NCI-H345 treated with DMSO at 0.1 percent for 48 hours (cell line): ENCODE results near the gene EIF4B.
A peak's percentile ranks its signal among the peaks of the same experiment; 100 is the strongest.

Experiments
- DNase-seq: peaks from one replicate; lab custom pipeline; 2025; ENCODE audit not compliant: unreplicated experiment; lab: John Stamatoyannopoulos, UW

The EIF4B gene

GRCh38 chr12:53046655-53047220 lies 40.5 kb downstream of the EIF4B start:
- DNase-seq: no peak

GRCh38 chr12:53047221-53048032 lies 41.2 kb downstream of the EIF4B start:
- peak; percentile 18 for DNase-seq

- no peak for DNase-seq
These were observed 42.0 kb downstream of the EIF4B start for GRCh38 chr12:53048033-53048779.

GRCh38 chr12:53048780-53049401 lies 42.6 kb downstream of the EIF4B start:
- no peak for DNase-seq

- DNase-seq: no peak
These were observed 43.5 kb downstream of the EIF4B start, which contains the start of gene TNS2 for GRCh38 chr12:53049571-53050318. Gene TNS2, plus strand, starts transcription at chr12:53050065. Its CDS starts 121 bp downstream, at chr12:53050186.

DNA sequence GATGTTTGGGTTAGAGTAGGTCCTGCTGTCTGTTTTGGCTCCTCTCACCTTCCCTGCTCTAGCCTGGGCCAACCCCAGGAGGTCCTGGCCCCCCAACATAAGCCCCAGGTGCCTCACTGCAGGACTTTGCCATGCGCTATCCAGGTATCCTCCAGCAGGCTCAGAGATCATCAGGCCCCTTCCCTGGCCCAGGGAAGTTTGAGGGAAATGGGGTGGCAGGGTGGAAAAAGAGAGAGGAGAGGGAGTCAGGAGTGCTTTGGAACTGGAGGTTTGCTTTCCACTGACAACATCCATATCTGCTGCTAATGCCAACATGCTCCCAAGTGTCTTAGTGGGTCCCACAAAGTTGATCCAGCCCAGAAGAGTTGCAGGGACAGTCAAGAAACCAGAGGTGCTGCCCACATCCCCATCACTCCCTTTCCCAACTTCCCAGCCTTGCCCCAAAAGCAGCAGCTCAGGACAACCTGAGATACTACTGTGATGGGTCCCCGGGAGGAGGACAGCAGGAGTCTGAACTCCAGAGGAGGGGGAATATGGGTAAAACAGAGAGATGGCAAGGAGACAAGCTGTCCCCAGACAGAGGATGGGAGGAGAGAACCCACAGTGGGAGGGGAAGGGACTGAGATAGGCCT lies 44.3 kb downstream of the EIF4B start:
- no peak for DNase-seq

DNA sequence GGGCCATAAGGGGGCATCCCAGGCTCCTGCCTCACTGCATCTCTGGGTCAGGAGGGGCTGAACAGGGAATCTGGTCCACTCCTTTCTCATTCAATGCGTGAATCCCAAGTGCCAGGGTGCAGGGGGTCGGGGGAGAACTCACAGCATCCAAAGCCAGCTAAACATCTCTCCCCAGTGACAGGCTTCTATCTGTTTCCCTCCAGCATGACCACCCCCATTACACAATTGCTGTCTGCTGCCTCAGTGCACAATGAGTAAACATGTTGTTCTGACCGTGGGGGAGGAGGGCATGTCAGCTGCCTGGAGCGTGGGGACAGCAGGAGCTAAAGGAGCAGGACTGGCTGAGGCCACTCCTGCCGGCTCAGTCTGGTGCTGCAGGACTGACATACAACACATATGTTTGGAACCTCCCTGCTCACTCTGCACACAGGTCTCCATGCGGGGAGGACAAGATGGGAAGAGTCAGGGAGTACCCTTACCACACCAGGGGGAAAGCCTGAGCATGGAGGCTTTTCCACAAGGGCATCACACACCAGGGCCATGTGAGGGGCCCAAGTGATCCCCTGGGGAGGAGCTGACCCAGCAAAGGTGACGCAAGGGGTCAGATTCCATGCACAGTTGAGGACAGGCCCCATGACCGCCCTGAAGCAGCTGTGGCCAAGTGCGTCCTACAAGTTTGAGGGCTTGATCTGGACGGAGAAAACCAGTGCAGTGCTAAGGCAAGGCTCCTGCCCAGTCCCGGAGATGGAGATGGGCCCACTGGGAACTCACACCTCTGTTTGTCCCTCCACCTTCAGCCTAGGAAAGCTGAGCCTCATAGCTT lies 45.0 kb downstream of the EIF4B start:
- no peak for DNase-seq

- DNase-seq: no peak
These were observed 45.7 kb downstream of the EIF4B start for GRCh38 chr12:53051881-53052412.

DNA sequence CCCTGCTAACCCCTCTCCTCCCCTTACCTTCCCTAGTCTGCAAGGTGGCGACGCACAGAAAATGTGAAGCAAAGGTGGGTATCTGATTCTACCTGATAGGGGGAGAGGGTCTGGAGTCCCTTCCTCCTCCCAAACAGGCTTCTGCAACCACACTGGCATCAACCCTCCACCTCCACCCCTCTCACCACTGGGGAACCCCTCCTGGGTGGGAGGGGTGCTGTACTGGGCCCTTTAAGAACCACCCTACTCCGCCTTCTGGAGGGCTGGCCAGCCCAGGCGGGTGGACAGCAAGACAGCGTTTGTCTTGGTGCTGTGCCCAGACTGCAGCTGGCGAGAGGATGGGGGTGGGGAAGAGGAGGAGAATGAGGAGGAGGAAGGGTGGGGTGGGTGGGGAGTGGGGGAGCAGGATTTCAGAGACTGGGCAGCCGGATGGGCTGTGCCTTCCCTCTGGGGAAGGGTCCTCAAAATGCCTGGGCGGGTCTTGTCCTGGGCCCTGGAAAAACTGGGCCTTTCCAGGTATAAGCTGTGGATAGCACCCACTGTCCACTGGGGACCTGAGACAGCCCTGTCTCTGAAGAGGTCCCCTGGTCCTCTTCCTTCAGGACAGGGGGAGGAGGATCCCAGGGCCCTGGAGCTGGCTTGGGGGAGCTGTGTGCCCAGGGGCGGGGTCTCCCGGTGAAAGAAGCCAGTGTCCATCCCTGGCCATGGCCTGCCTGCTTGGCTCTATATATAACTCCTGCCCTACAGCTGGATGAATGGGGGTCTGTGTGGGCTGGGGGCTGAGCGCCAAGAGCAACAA lies 46.4 kb downstream of the EIF4B start:
- DNase-seq: no peak

DNA sequence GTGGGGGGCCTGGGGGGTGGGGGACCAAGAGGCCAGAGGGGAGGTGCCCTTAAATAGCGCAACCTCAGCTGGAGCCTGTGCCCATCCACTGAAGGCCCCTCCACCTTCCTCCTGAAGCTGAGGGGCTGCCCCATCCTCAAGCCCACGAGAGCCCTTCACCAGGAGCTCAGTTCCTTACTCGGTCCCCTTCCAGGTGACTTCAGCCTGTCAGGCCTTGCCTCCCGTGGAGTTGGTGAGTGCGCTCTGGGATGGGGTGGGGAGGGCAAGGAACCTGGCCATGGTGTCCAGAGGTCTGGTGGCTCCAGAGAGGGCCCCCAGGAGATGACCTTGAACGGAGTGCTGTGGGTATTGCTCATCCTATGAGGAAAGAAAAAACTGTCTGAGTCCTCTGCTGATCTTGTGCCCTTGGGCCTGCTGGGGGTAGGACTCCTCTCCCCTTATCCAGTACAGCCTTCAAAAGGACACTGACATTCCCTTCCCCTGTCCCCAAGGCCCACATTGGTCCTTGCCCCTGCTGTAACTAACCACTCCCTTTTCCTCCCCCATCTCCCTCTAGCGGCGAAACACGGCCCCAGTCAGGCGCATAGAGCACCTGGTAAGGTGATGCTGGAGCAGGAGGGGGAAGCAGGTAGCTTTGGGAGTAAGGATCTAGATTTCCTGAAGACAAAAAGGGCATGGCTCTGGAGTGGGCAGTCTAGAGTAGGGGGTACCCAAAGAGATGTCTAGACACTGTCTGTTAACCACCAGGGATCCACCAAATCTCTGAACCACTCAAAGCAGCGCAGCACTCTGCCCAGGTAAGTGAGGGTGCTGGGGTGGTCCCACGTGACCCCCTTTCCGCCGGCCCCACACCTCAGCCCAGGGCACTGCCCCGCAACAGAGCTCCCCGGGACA lies 47.2 kb downstream of the EIF4B start:
- peak; percentile 58 for DNase-seq

DNA sequence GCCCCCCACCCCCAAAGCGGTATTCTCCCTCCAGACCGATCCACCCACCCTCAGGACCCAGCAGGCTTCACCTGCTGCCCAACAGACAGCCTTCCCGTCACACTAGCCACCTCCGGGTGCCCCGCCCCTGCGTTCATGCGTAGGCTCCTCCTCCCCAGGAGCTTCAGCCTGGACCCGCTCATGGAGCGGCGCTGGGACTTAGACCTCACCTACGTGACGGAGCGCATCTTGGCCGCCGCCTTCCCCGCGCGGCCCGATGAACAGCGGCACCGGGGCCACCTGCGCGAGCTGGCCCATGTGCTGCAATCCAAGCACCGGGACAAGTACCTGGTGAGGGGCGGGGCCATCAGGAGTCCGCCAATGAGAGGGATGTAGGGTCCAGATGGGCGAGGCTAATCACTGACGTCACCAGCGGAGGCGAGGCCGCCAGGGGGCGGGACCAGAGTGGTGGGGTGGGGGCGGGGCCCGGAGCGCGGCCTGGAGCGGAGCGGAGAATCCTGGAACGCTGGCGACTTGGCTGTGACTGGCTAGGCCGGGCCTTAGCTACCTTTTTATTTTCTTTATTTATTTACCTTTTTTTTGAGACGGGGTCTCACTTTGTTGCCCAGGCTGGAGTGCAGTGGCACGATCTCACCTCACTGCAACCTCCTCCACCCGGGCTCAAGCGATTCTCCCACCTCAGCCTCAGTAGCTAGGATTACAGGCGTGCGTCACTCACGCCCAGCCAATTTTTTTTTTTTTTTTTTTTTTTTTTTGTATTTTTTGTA lies 48.0 kb downstream of the EIF4B start:
- DNase-seq: peak; percentile 93

DNA sequence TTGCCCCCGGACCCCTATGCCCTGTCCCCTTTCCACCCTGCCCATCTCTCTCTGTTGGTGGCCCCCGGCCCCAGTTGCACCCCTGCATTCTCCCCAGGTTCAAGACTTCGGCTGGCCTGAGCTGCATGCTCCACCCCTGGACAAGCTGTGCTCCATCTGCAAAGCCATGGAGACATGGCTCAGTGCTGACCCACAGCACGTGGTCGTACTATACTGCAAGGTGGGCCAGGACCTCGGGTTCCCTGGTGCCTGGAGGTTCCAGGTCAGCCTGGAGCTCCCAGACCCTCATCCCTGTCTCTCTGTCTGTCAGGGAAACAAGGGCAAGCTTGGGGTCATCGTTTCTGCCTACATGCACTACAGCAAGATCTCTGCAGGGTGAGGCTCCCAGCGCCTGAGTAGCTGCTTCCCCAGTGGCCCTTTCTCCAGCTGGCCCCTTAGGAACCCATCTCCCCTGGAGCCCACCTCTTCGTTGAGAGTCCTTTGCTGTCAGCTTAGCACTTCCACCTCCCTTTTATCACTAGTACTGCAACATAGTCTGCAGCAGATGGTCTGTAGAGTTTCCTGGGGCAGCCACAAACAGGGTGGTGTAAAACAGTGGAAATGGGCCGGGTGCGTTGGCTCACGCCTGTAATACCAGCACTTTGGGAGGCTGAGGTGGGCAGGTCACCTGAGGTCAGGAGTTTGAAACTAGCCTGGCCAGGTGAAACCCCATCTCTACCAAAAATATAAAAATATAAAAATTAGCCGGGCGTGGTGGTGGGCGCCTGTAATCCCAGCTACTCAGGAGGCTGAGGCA lies 49.4 kb downstream of the EIF4B start:
- DNase-seq: no peak

GRCh38 chr12:53056296-53056695 lies 50.0 kb downstream of the EIF4B start:
- no peak for DNase-seq

DNA sequence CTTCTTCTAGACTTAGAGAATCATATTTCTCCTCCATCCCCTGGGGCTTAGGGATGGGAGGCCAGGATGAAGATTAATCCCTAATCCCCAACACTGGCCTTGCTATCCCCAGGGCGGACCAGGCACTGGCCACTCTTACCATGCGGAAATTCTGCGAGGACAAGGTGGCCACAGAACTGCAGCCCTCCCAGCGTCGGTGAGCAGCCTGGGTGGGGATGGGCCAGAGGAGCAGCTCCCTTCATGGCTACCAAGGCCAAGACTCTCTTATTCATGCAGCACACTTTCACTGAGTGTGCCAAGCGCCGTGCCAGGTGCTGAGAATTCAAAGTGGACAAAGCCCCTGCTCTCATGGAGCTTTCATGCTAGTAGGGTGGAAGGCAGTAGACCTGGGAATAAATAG lies 50.6 kb downstream of the EIF4B start:
- DNase-seq: no peak

DNA sequence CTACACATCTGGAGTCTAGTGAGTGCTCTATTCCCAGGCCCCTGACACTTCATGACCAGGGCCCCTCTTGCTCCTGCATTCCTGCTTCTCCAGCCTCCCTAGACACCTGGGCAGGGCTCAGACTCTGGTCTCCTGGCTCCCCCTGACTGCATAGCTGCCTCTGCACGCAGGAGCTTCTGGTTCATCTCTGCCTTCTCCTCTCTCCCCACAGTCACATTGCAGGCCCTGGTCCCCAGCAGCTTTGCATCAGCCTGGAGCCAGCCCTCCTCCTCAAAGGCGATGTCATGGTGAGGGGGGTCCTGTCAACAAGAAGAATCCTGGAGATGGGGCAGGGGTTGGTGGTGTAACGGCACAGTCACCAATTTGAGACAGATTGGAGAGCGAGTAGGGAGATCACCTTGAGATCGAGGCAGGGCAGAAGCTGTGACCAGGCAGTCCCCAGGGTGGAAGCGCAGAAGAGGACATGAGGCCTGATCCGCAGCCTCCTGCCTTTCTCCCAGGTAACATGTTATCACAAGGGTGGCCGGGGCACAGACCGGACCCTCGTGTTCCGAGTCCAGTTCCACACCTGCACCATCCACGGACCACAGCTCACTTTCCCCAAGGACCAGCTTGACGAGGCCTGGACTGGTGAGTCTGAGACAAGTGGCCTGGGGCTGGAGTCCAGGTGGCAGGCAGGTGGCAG lies 51.7 kb downstream of the EIF4B start:
- DNase-seq: no peak
